GM12874 (cell line): ENCODE data around the gene VWA8.

Source experiments
- CTCF ChIP-seq: IDR thresholded peaks from 2 replicates; pipeline ENCODE4 v1.5.1; 2011; ENCODE audit warnings: low read depth, mild to moderate bottlenecking, control low read depth, low read length, moderate library complexity; ENCODE audit not compliant: insufficient read depth

Gene VWA8

GRCh38 chr13:41995946-41996345, 35.0 kb upstream of the VWA8 start:
- no peak for TF ChIP-seq CTCF

- no peak for TF ChIP-seq CTCF
Observed at GRCh38 chr13:41995336-41995735, 34.4 kb upstream of the VWA8 start.

- TF ChIP-seq CTCF, result no peak
Observed at GRCh38 chr13:41994696-41995095, 33.8 kb upstream of the VWA8 start.

- no peak for TF ChIP-seq CTCF
Observed at GRCh38 chr13:41991936-41992335, 31.0 kb upstream of the VWA8 start.

- TF ChIP-seq CTCF, result no peak
Observed at GRCh38 chr13:41988244-41988643, 27.3 kb upstream of the VWA8 start.

GRCh38 chr13:41985788-41986508, 25.0 kb upstream of the VWA8 start:
- no peak for TF ChIP-seq CTCF

GRCh38 chr13:41981951-41982715, 21.2 kb upstream of the VWA8 start:
- TF ChIP-seq CTCF, result no peak
